Measurements from ENCODE around the gene PLPPR5.

The PLPPR5 gene

DNA sequence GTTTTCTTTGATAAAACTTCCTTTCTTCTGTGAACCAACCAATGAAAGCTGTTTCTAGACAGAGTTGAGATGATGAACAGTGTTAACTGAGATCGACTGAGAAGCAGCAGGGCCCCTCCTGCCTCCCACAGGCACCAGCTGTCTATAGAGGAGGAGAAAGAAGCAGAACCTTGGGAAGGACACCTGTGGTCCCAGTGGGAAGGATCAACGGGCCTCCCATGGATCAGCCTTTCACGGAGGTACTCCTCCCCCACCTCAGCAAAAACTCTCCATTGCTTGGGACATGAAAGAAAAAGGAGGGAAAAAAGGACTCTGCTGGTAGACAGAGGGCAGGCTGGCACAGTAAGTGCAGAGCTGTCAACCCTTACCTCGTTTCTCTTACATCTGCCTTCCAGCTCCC lies 40.5 kb downstream of the PLPPR5 start:
- Histone ChIP-seq H3K9me3 (ENCODE audit: insufficient read depth, low read length, severe bottlenecking) (no peaks in the 10 kb centered on the region), H3K79me2 (ENCODE audit: insufficient read depth, low read length) (no peaks in the 10 kb centered on the region), H3K27me3 (ENCODE audit: insufficient read depth, low read length, poor library complexity) (no peaks in the 10 kb centered on the region), H3K27ac (ENCODE audit: low read length) (no peak overlapping the region), H3K36me3 (ENCODE audit: insufficient read depth, low read length) (no peaks in the 10 kb centered on the region), H3K9ac (ENCODE audit: low read depth, low read length) (no peak overlapping the region), H3K4me2 (ENCODE audit: insufficient read depth, low read length) (no peak overlapping the region), H4K20me1 (ENCODE audit: insufficient read depth, low read length) (no peaks in the 10 kb centered on the region), H3K4me1 (ENCODE audit: insufficient read depth, low read length) (no peaks in the 10 kb centered on the region), H2AFZ (ENCODE audit: low read depth, low read length) (no peak overlapping the region), H3K4me3 (ENCODE audit: low read depth in 1 of 2, low read length in 2 of 2) (no peak overlapping the region)
- DNase-seq (no peak), ATAC-seq (ENCODE audit: insufficient read depth, low read depth) (no peak)
- TF ChIP-seq, protein P1, sequence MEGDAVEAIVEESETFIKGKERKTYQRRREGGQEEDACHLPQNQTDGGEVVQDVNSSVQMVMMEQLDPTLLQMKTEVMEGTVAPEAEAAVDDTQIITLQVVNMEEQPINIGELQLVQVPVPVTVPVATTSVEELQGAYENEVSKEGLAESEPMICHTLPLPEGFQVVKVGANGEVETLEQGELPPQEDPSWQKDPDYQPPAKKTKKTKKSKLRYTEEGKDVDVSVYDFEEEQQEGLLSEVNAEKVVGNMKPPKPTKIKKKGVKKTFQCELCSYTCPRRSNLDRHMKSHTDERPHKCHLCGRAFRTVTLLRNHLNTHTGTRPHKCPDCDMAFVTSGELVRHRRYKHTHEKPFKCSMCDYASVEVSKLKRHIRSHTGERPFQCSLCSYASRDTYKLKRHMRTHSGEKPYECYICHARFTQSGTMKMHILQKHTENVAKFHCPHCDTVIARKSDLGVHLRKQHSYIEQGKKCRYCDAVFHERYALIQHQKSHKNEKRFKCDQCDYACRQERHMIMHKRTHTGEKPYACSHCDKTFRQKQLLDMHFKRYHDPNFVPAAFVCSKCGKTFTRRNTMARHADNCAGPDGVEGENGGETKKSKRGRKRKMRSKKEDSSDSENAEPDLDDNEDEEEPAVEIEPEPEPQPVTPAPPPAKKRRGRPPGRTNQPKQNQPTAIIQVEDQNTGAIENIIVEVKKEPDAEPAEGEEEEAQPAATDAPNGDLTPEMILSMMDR (IDR thresholded peaks at IDR 0.05; ENCODE audit: borderline replicate concordance, extremely low read depth, low read length, poor library complexity, severe bottlenecking): no peak
- TF ChIP-seq EZH2 (IDR thresholded peaks at IDR 0.05; ENCODE audit: borderline replicate concordance, low read depth, low read length, severe bottlenecking): no peak

- ATAC-seq (ENCODE audit: insufficient read depth, low read depth): no peak
- Histone ChIP-seq H3K4me1 (ENCODE audit: insufficient read depth, low read length) (no peaks in the 10 kb centered on the region), H3K27ac (ENCODE audit: low read length) (no peak overlapping the region), H4K20me1 (ENCODE audit: insufficient read depth, low read length) (no peaks in the 10 kb centered on the region), H3K4me2 (ENCODE audit: insufficient read depth, low read length) (no peak overlapping the region), H3K36me3 (ENCODE audit: insufficient read depth, low read length) (no peaks in the 10 kb centered on the region), H3K9me3 (ENCODE audit: insufficient read depth, low read length, severe bottlenecking) (no peaks in the 10 kb centered on the region), H2AFZ (ENCODE audit: low read depth, low read length) (no peak overlapping the region), H3K27me3 (ENCODE audit: insufficient read depth, low read length, poor library complexity) (no peaks in the 10 kb centered on the region), H3K4me3 (ENCODE audit: low read depth in 1 of 2, low read length in 2 of 2) (no peak overlapping the region), H3K9ac (ENCODE audit: low read depth, low read length) (no peak overlapping the region), H3K79me2 (ENCODE audit: insufficient read depth, low read length) (no peaks in the 10 kb centered on the region)
- DNase-seq: no peak
- TF ChIP-seq EZH2 (IDR thresholded peaks at IDR 0.05; ENCODE audit: borderline replicate concordance, low read depth, low read length, severe bottlenecking): no peak
- TF ChIP-seq, protein P1 (IDR thresholded peaks at IDR 0.05; ENCODE audit: borderline replicate concordance, extremely low read depth, low read length, poor library complexity, severe bottlenecking): no peak
These were observed 41.5 kb downstream of the PLPPR5 start for GRCh38 chr1:98963064-98963758.

DNA sequence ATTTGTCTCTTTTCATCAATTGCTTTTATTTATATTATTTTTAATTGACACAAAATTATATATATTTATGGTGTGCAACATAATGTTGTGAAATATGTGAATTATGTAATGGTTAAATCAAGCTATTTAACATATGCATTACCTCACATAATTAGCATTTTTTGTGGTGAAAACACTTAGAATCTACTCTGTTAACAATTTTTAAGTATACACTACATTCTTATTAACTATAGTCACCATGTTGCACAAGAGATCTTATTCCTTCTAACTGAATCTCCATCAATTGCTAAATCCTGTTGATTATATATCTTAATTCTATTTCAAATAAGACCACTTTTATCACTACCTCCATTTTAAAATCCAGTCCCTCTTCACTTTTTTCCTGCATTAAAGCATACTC lies 42.5 kb downstream of the PLPPR5 start:
- no peak overlapping the region for H3K4me3 ChIP-seq (ENCODE audit: low read depth in 1 of 2, low read length in 2 of 2)
- H3K4me1 ChIP-seq (ENCODE audit: insufficient read depth, low read length): no peaks in the 10 kb centered on the region
- no peaks in the 10 kb centered on the region for H4K20me1 ChIP-seq (ENCODE audit: insufficient read depth, low read length)
- TF ChIP-seq EZH2 (IDR thresholded peaks at IDR 0.05; ENCODE audit: borderline replicate concordance, low read depth, low read length, severe bottlenecking): no peak
- TF ChIP-seq, protein P1 (IDR thresholded peaks at IDR 0.05; ENCODE audit: borderline replicate concordance, extremely low read depth, low read length, poor library complexity, severe bottlenecking): no peak
- no peak for ATAC-seq (ENCODE audit: insufficient read depth, low read depth)
- no peaks in the 10 kb centered on the region for H3K27me3 ChIP-seq (ENCODE audit: insufficient read depth, low read length, poor library complexity)
- no peak overlapping the region for H3K9ac ChIP-seq (ENCODE audit: low read depth, low read length)
- H2AFZ ChIP-seq (ENCODE audit: low read depth, low read length): no peak overlapping the region
- no peak overlapping the region for H3K27ac ChIP-seq (ENCODE audit: low read length)
- no peak overlapping the region for H3K4me2 ChIP-seq (ENCODE audit: insufficient read depth, low read length)
- H3K9me3 ChIP-seq (ENCODE audit: insufficient read depth, low read length, severe bottlenecking): no peaks in the 10 kb centered on the region
- no peak for DNase-seq
- no peaks in the 10 kb centered on the region for H3K79me2 ChIP-seq (ENCODE audit: insufficient read depth, low read length)
- H3K36me3 ChIP-seq (ENCODE audit: insufficient read depth, low read length): no peaks in the 10 kb centered on the region

Measured in DND-41 (cell line).